Subcutaneous adipose tissue (tissue), 4 donors: Measurements from ENCODE around the gene SLIT3. TPM values are rescaled to one million over a fixed set of nuclear protein-coding genes. Genes with fewer than 3 reads are reported as not detected.

Experiments used
- total RNA-seq, 4 donors: library from RNA; depleted of rRNA; stranded (reverse); fragments of >200 nt; gene quantifications; one replicate each; pipeline ENCODE4 v1.1.0, GENCODE V29; 2016
- TF ChIP-seq, protein P1 (sequence below): fragments of 450-650 bp; IDR thresholded peaks from one replicate; pipeline ENCODE4 v1.5.1; 2016; ENCODE audit warnings: low read depth, mild to moderate bottlenecking, control low read depth, antibody characterized with exemption, moderate library complexity

The SLIT3 gene
- total RNA-seq, 4 donors from 2014 or later, result 48.1 to 163 (median 83.2) TPM

DNA sequence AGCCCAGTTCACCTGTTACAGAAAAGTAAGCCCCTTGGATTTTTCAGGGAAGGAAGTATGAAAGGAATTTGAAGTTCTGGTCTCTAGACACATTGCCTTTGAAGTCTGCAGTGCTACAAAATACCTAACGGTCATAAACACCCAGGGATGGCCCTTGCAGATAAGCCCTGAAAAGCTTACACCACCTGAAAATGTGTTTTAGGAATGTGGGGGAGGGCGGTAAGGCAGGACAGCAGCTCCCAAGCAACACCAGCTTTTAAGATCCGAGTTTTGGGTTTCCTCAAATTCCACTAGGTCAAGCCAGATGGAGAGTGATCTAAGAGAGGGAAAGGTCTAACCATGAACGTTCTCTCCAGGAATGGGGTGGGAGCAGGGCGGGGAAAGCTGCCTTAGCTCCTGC is 607.6 kb downstream of the SLIT3 start:
- TF ChIP-seq, protein P1, sequence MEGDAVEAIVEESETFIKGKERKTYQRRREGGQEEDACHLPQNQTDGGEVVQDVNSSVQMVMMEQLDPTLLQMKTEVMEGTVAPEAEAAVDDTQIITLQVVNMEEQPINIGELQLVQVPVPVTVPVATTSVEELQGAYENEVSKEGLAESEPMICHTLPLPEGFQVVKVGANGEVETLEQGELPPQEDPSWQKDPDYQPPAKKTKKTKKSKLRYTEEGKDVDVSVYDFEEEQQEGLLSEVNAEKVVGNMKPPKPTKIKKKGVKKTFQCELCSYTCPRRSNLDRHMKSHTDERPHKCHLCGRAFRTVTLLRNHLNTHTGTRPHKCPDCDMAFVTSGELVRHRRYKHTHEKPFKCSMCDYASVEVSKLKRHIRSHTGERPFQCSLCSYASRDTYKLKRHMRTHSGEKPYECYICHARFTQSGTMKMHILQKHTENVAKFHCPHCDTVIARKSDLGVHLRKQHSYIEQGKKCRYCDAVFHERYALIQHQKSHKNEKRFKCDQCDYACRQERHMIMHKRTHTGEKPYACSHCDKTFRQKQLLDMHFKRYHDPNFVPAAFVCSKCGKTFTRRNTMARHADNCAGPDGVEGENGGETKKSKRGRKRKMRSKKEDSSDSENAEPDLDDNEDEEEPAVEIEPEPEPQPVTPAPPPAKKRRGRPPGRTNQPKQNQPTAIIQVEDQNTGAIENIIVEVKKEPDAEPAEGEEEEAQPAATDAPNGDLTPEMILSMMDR, result no peak

DNA sequence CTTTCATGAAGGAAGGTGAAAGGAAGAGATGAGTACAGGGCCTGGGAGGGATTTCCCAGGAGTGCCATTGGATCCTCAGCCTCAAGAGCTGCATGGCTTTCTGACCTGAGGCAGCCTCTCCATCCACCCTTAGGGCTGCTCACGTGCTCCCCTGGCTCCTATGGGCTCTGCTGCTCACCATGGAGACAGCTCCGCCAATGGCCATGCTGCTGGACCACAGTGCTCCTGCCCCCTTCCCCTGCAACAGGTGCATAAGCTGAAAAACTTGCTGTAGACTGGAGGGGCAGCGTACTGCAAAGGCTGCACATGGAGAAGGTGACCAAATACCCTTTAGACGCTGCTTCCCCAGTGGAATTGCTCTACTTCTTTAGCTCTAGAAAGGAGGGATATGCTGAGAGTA is 609.0 kb downstream of the SLIT3 start:
- TF ChIP-seq, protein P1, result no peak

DNA sequence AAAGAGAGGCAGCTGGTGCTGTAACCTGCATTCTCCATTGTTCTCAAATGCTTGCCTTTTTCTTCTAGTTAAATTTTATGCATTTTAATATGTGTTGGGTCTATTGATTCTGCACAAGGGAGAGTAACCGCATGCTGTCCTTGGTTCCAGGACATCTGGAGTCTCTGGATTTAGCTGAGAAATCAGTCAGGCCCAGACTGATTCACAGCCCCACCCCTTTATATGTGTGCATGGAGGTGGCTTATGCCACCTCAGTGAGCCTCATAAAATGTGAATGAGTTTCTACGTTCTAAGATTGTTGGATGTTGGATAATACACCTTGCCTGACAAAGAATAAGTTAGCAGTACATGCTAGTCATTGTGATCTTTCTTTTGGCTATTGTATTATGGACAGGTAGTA is 611.7 kb downstream of the SLIT3 start:
- TF ChIP-seq, protein P1, result no peak

DNA sequence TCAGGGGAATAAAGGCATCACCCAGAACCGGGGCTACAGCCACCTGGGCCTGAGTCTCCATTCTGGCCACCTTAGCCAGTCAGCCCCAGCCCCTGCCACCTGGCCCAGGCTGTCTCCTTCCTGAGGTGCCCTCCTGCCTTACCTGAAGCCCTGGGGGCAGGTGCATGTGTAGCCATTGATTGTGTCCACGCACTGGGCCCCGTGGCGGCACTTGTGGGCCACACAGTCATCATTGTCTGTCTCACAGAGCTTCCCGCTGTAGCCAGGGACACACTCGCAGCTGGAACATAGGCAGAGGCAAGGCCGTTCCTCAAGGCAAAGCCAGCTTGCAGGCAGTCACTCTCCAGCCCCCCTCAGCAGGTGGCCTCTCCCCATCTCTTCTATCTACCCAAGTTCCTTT is 614.1 kb downstream of the SLIT3 start:
- TF ChIP-seq, protein P1, result no peak

DNA sequence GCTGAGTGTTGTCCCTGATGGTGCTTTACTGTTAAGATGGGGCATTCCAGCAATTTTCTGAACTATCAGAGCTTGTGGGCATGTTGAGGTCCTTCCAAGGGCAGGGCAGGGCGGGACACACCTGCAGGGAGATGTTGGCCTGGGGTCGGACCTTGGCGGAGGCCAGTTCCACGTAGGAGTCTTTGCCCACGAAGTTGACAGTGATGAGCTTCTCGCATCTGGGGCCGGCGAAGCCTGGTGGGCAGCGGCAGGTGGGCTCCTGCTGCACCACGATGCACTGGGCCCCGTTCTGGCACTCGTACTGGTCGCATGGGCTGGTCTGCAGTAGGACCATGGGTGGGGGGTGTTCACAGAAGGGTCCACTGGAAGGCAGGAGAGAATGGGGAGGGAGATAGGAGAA is 615.4 kb downstream of the SLIT3 start:
- TF ChIP-seq, protein P1, result no peak

DNA sequence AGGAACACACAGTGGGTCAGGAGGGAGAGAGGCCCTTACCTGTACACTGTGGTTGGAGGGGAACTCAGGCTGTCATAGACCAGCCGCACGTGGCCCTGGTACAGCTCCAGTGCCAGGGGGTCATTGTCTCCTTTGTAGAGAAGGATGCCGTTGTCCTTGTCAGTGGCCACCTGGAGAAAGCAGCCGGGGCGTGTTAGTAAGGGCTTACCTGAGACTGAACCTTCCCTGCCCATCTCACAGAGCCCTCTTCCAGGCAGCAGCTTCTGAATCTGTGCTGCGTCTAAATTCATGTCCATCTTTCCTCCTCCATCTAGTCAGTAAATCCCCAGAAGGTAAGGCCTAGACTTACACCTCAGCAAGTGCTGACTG is 617.0 kb downstream of the SLIT3 start:
- TF ChIP-seq, protein P1, result no peak

DNA sequence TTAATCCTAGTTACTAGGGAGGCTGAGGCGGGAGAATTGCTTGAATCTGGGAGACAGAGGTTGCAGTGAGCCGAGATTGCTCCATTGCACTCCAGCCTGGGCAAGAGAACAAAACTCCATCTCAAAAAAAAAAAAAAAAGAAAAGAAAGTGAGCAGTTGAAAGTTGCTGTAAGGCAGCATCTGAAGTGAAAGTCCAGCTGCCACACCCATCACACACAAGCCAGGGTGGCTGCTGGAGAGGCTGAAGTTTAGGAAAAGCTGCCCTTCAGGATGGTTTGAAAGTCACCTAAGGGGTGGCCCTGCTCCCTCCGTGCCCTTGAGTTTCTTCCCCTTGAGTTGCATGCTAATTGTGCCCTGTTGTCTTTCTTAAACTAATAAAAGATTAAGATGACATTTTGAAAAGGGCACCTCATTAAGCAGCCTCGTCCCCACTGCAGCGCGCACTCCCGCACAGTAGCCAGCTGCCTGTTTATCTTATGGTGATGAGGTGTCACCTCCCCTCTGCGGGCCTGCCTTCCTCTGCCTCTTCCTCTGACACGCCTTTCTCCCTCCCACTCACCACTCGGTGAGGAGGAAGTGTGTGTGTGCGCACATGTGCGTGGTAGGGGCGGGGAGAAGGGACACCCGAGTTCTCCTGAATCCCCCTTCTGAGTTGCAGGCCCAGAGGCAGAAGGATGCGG is 617.6 kb downstream of the SLIT3 start:
- TF ChIP-seq, protein P1, result no peak
